Ramos (cell line): ENCODE measurements around the gene THAP10.

Experiments
- in situ Hi-C: fragments of 300-500 bp; cut with MboI; formaldehyde crosslinking; loops from one replicate; pipeline ENCODE4 v1.14.3; 2022; ENCODE audit warnings: low sequenced_read_pairs; ENCODE audit not compliant: unreplicated experiment

The THAP10 gene

DNA sequence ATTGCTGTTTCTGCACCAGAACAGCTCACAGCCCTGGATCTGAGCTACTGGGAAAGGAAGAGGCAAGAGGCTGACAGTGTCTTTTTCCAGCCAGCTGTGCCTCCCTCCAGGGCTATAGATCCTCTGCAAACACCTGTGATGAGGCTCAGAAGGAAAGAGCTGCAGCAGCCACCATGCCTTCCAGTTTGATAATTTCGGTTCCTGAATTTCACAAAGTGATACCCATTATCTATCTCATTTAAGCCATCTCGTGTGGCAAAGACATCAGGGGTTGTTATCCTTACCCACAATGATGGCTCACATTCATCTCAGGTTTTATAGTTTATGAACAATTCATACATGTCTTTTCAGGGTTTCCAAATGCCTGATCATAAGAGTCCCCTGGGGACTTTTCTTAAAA is 36.5 kb downstream of the THAP10 start:
- in situ Hi-C loops, result no loop called here

DNA sequence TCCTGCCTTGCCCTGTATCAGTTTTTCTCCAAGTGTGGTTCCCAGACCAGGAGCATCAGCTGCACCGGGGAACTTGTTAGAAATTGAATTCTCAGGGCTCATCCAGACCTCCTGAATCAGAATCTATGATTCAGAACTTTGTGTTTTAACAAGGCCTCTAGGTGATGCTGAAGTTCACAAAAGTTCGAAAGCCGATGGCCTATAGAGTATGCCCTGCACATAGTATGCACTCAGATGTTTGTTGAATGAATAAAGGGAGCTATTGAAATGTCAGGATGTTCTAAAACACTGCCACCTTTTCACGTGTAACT is 37.6 kb downstream of the THAP10 start:
- in situ Hi-C loops, result no loop called here

DNA sequence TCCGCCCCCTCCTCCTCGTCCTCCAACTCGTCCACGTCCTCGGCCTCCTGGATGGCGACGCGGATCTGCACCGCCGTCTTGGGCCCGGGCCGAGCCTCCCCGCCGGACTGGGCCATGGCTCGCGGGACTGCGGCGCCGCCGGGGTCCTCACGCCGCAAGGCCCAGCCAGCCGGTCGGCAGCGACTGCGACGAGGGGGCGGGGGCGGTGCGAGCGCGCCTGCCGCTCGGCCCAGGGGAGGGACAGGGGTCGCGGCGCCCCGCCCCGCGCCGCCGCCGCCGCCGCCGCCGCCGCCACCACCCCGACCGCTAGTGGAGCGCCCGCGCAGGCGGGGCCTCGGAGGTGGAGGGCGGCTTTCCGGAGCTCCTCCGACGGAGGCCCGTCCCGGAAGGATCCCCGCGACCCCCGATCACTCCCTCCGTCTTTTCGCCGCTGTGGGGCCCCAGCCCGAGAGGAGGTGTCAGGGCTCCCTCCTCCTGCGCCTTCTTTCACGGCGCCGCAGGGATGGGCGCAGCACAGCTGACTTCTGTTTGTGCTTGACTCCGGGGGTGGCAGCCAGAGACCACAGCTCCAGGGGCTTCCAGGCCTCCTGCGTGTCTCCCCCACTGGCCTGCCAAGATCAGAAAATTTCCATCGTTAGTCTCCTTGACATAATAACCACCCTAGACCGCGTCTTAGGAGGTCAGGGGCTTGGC is 38.1 kb downstream of the THAP10 start, which contains the start of gene LARP6:
Gene LARP6, minus strand, starts transcription at position 185 of the 693 bp plus-strand sequence. Its CDS starts 69 bp downstream, at position 116.
- in situ Hi-C loops, result no loop called here

DNA sequence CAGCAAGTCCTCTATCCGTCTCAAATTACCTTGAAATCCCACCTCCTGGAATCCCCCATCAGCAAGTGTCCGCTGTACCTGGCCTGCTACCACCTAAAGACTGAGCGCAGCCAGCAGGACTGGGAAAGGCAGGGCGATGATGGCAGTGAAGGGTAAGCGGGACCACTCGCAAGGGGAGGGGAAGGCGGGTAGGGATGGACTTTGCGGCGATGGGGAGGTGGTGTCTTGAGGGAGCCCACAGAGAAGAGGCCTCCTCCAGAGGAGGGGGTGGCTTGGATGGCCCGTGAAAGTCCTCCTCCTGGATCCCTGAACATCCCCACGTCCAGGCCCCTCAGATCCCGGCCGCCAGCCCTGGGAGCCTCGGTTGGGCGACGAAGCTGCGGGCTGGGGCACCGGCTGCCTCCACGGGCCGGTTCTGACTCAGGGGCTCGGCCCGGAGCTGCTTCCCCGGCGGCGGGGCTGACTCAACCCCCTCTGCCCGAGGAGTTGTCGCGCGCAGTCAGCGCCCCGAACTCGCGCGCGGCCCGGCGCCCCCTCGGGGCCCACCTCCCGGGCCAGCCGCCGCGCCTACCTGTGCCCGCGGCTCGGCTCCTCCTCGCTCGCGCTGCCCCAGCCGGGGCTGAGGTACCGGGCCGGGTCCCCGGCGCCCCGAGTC is 38.8 kb downstream of the THAP10 start:
- in situ Hi-C loops, result no loop called here

DNA sequence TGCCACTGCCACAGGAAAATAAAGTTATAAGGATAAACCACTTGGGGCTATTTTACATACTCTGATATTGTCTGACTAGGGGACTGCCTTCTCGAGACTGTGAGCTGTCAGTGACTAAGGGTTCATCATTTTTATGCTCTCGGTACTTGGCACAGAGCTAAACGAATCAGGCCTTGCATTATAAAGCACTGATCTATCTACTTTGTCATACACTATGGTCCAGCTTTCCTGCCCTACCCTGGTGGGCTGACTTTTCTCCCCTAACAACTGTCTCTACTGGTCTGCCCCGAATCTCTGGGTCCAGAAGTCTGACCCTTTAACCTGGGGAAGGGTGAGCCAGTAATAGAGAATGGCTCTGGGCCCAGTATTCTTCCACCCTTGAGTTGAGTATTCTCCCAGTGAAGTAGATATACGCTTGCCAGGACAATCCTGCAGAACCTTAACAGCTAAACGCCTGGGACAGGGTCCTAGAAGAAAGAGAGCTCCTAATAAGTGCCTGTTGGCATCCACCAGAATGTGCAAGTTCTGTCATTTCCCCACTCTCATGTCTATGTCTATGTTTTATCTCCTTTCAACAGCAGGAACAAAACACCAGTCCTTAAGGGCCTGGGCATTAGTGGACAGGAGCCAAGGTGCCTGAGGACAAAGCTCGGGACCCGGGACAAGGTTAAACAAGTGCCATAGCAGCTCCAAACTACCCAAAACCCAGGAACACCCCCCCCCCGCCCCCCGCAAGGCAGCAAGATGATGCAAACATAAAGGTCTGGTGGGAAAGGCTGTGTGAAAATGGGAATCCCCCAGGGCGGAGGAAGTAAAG is 39.5 kb downstream of the THAP10 start:
- in situ Hi-C loops, result no loop called here

DNA sequence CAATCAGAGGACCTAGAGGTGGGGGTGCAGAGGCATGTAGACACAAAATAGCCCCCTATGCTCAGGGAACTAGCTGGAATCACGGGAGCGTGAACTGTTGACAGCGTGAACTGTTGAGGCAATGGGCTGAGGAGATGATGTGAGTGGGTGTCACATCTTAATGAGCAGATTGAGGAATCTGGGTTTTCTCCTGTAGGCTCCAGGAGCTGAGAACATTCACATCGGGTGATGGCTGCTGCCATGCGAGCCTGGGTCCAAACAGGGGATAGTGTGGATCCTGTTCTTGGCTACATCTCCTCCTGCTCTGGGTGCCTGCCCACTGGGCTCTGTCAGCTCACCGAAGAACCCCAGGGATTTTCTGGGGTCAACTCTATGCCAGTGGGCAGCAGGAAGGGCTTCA is 40.3 kb downstream of the THAP10 start:
- in situ Hi-C loops, result no loop called here

DNA sequence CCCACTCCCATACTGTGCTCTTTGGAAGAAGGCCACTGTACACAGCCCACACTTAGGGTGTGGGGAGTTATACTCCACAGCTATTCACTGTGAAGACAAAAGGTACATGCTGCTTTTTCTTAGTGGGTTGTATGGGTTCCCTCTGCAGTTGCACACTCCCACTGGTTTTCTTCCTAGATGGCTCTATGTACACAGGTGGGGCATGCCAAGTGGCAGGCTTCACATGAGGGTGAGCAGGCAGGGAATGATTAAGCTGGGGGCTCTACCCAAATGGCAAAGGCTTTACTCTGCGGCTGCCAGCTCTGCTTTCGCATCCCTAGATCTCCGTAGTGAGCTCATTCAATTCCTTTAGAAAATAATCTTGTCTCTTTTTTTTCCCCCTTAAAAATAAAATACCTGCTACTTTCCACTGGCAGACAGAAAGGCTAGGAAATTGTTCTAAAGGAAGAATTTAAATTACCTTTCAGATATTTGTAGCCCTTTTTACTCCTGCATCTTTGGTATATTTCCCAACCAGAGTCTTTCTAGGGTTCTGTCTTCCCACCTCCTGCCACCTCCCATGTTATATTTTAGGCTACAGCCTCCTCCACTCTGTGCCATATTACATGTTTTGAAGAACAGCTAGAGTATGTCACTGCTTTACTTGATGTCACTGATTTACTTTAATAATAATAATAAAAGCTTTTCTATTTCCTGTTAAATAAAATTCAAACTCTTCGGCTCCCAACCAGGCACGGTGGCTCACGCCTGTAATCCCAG is 46.5 kb downstream of the THAP10 start:
- in situ Hi-C loops, result no loop called here

DNA sequence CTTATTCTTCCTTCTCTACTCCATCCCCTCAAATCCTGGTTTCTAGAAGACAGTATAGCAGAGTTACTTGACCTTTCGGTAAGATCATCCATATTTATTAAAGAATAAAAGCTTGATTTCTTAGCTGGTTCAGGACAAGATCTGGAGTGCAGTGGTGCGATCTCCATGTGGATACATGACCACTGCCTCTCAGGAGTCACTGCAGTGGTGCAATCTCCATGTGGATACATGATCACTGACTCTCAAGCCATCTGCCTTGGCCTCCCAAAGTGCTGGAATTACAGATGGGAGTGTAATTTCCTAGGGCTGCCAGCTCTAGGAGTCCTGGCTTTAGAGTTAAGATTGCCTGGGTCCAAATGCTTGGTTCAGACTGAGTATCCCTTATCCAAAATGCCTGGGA is 54.8 kb downstream of the THAP10 start:
- in situ Hi-C loops, result no loop called here

DNA sequence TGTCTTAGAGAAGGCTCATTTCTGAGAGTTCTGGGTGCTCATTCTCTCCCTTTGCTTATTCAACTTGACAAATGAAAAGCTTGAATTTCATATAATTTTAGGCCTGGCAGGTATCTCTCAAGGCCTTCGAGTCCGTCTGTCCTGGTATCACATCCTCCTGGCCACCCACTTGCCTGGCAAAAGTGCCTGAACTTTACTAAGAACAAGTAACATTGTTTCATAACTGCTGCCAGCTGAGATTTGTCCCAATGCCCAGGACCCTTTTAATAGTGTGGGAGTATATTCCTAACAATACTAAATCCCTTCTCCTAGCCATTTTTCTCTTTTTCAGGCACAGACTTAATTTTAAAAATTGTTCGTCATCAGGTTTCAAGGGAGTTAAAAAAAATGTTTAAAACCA is 56.4 kb downstream of the THAP10 start:
- in situ Hi-C loops, result no loop called here

DNA sequence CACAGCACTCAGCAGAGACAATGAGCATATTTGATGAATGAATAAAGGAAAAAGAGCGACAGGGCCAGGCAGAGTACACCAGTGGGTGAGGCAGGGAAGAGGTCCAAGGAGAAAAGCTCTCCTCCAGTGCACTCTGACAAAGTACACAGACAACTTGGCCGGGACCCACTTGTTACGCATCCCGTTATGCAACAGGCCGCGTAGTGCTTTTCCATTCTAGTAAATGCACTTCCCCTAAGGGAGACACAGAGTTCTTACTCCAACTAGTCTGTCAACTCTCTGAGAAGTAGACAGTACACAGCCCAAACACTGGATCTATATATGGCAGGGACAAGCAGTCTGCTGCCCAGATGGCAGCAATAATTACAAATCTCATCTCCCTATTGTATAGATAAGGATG is 56.8 kb downstream of the THAP10 start:
- in situ Hi-C loops, result no loop called here

DNA sequence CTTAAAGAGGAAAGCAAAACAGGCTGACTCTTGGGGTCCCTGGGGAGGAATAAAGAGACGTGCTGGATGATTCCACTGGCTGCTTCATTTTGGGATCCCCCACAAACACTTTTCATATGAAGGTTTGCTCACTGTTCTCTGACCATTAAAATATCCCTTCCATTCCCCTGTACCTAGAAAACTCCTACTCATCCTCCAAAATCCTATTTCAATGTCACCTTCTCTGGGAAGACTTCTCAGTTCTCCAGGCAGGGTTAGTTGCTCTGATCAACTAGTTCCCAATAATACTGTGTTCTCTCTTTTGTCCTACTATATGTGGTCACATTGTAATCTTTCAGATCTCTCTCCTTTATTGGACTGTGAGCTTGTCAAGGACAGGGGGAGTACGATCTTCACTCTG is 57.2 kb downstream of the THAP10 start:
- in situ Hi-C loops, result no loop called here

DNA sequence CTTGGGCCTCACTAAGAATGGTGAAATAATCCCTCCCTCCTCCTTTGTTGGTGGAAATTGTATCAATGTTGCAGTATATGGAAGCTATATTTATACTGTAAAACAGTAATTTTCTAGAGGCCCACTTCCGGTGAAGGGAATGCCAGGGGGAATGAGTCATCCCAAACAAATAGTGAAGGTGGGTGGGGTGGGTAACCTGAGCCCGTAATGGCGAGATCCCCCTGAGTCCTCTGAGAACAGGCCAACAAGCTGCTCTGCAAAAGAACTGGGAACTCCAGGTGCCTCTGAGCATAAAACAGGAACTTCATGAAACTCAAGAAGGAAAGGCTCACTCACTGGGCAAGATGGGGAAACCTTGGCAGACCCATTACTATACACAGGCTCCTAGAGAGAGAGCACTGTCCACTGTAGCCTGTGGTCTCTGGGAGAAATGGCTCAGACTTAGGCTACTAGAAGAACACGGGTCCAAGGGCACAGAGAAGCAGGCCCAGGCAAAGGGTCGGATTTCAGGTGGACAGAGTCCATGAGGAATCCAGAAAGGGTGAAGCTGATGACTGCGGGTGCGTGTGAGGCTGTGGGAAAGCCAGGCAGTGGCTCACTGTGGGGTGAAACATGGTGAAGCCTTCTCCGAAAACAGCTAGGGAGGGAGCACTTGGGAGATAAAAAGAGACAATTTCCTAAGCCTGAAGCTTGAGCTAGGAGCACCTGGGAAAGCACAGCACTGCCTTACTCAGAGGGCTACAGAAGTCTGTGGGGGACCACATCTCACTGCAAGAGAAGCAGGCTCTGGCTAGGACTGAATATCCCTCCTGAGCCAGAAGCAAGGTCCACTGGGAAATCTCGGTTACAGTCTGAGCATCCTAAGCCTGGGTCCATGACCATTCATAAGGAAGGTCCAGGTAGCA is 58.1 kb downstream of the THAP10 start:
- in situ Hi-C loops, result no loop called here

DNA sequence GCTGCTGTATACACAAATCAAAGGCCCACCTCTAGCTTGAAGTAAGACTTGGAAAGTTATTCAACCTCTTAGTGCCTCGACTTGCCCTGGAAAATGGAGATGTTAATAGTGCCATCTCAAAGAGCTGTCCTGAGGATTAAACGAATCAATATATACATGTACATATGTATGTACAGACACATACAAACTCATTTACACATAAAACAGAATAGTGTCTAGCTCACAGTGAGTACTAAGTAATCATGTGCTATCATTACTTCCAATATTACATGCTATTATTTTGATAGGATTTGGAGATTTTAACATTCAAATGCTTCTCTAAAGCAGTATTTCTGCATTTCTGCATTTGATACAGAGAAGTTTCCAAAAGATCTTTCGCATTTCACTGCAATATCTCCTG is 58.8 kb downstream of the THAP10 start:
- in situ Hi-C loops, result no loop called here

DNA sequence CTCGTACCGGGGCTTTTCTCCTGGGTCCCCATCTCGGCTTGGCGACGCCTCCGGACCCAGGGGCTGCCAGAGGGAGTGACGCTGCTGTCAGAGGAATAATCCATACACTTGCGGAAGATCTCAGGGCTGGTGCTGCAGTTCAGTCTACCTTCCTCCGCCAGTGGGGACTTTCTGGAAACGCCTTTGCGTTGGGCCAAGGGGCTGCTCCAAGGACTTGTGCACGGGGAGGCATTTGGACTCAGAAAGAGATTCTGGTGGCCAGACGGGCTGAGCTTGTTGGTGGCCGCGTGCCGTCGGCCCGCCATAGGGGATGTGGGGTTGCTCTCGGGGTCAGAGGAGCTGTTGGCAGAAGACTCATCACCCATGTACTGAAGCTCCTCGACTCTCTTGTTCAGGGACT is 60.1 kb downstream of the THAP10 start:
- in situ Hi-C loops, result no loop called here
